GM18951 (cell line): ENCODE measurements around the gene NAA40.
A peak's percentile ranks its signal among the peaks of the same experiment; 100 is the strongest.
"Not testable (repeated sequence)": the region's sequence is repeated elsewhere in the genome, so short reads cannot be mapped to it uniquely, and the experiment has no call there.

Experiments
- POLR2A ChIP-seq: IDR thresholded peaks from 4 replicates; pipeline ENCODE4 v1.6.1; 2011; ENCODE audit warnings: mild to moderate bottlenecking; ENCODE audit not compliant: insufficient read length, insufficient read depth; ENCODE audit errors: extremely low read depth
- in situ Hi-C: fragments of 300-500 bp; cut with MboI; formaldehyde crosslinking; loops from one replicate; pipeline ENCODE4 v1.12.0; 2022; ENCODE audit warnings: low sequenced_read_pairs, mixed read lengths, inconsistent platforms; ENCODE audit not compliant: unreplicated experiment

Gene NAA40

DNA sequence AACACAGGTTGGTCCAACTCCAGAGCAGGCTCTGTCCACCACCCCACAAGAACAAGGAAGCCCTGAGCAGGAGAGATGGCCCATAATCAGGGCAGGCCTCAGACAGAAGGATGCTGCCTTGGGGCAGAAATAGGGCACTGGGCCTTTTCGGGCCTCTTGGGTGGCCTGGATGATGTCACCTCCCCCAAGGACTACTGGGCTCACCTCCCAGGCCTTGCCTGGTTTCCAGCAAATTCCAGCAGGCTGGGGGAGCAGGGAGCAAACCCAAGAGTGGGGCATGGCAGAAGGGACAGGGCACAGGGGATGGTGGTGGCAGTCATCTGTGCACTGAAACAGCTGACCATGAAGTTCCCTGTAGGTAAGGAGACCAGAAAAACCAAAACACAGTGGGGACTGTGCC, 5.3 kb upstream of the NAA40 start:
- no peak for TF ChIP-seq POLR2A
- in situ Hi-C loops, result no loop called here

- TF ChIP-seq POLR2A, result no peak
- in situ Hi-C loops, result no loop called here
These were observed 906 bp upstream of the NAA40 start for GRCh38 chr11:63937713-63938478.

DNA sequence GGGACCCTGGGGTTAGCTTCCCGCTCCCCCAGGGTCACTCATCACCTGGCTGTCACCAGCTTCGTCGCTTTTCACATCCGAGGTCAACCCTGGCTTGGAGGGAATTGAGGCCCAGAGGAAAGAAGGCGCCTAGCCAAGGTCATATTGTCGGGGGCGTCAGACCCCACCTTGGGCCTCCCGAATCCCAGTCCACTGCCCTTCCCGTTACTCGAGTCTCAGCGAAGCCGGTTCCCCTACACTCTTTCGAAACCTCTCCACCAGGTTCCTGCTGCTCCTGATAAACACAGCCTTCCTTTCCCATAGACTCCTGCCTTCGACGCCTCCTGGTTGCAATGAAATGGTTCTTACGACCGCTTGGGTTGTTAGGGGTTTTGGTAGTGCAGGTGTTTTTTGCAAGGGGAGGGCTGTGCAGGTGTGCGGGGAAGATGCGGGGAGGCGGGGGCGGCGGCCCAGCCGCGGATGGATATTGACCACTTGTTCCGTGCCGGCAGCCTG, 642 bp downstream of the NAA40 start:
- in situ Hi-C loops, result no loop called here
- TF ChIP-seq POLR2A, result no peak

GRCh38 chr11:63940786-63941185, 2.0 kb downstream of the NAA40 start:
- no peak for TF ChIP-seq POLR2A
- in situ Hi-C loops, result loop anchor here (10.0 kb wide), 1 partner anchor 106 kb away; the partner anchor contains the start of gene MARK2

DNA sequence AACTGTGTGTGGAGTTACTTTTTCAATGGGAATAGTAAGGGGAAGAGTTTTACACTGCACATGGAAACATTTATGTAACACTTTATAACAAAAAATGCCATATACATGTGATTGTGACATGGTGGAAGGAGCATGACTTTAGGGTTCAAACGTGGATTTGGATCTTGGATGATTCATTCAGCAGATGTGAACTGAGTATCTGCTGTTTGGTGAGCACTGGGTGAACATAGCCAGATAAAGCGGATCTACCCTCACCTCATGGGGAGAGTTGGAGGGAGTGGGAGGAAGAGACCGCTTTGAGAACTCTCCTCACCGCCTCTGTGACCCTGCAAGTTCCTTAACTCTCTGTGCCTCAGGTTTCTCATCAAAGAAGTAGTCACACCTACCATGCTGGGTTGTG, 3.1 kb downstream of the NAA40 start:
- TF ChIP-seq POLR2A, result no peak
- in situ Hi-C loops, result loop anchor here (10.0 kb wide), 1 partner anchor 107 kb away; the partner anchor contains the start of gene MARK2

DNA sequence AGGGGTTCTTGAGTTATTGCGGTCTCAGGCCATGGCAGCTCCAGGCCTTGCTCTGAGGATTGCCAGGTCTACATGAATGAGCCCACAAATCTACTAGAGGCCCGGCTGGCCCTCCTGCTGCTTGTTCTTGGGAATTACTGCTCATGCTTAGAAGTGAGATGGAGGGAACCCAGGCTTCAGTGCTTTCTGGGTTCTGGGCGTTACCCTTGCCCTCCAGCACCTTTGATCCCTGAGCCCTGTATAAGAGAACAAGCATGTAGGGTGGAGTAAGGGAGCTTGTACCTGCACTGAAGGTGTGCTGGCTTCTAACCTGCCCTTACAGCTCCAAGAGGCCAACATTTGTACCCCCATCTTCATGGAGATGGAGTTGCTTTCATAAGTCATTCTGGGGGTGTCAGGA, 4.0 kb downstream of the NAA40 start:
- in situ Hi-C loops, result loop anchor here (10.0 kb wide), 1 partner anchor 108 kb away; the partner anchor contains the start of gene MARK2
- no peak for TF ChIP-seq POLR2A

- in situ Hi-C loops, result loop anchor here (10.0 kb wide), 1 partner anchor 110 kb away; the partner anchor contains the start of gene MARK2
These were observed 6.2 kb downstream of the NAA40 start for GRCh38 chr11:63944987-63945386.

DNA sequence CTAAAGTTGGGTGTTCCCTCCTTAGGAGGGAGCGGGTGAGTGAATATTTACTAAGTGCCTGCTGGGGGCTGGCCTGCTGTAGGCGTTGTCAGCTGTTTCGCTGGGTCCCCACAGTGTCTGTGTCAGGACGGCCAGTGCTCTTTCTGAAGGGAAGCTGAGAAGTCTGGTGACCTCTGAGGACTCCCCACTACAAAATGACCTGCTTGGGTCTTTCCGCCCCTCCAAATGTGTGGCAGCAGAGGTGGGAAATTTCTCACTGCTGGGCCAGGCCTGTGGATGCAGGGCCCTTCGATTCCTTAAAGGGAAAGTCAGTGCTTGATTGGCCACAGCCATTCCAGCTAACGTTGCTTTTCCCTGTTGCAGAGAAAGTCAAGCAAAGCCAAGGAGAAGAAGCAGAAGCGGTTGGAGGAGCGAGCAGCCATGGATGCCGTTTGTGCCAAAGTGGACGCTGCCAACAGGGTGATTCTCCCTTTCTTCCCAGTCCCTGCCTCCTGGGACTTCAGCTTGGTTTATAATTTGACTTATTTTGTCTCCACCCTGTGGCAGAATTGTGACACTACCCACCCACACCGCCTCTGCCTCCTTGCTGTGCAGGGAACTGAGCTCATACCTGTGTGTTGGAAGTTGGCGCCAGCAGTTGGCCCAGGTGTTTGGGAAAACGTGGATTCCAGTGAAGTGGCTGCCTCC, 6.8 kb downstream of the NAA40 start:
- in situ Hi-C loops, result loop anchor here (10.0 kb wide), 1 partner anchor 111 kb away; the partner anchor contains the start of gene MARK2
- no peak for TF ChIP-seq POLR2A

More at GRCh38 chr11:63944987-63945386, 6.2 kb downstream of the NAA40 start:
- no peak for TF ChIP-seq POLR2A

DNA sequence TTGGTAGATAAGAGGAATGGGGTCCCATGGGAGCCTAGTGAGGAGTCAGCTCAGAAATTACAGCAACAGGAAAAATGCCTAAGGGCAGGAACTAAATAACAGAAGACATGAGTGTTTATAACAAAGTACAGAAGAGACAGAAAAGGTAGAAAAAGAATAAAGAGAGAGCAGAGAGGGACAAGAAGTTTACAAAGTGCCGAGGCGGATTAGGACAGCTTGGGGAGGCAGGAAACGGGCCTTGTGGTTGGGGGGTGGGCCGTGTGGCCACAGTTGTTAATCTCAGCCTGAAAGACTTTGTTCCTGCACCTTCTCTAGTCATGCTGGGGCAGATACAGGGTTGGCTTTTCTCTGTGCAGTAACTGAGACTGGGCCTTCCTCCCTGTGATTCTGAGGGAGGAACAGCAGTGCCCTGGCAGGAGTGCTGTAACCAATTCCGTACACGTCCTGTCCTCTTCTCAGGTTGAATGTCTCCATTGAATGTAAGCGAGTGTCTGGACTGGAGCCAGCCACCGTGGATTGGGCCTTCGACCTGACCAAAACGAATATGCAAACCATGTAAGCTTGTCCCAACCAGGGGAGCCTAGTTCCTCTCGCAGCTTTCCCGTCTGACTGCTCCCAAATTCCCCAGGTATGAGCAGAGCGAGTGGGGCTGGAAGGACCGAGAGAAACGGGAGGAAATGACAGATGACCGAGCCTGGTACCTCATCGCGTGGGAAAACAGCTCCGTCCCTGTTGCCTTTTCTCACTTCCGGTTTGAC, 13.2 kb downstream of the NAA40 start:
- TF ChIP-seq POLR2A, result peak; percentile 34
- in situ Hi-C loops, result no loop called here

DNA sequence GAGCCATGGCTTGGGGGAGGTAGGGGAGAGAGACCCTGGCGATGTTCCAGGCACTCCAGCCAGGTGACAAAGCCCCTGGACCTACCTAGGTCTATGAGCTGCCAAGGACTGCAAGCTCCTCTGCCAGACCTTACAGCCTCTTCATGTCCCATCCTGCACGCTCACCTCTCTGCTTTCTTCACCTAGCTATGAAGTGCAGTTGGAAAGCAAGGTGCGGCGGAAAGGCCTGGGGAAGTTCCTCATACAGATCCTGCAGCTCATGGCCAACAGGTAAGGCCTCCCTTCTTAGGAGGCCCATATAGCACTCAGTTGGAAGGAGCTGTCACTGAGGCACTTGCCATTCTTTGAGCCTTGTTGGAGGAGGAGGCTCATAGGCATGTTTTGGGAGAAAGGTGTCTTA, 13.8 kb downstream of the NAA40 start:
- in situ Hi-C loops, result no loop called here
- TF ChIP-seq POLR2A, result no peak

- no peak for TF ChIP-seq POLR2A
- in situ Hi-C loops, result no loop called here
These were observed 19.2 kb downstream of the NAA40 start for GRCh38 chr11:63958008-63958407.

- in situ Hi-C loops, result no loop called here
- no peak for TF ChIP-seq POLR2A
These were observed 23.0 kb downstream of the NAA40 start for GRCh38 chr11:63961608-63962412.

DNA sequence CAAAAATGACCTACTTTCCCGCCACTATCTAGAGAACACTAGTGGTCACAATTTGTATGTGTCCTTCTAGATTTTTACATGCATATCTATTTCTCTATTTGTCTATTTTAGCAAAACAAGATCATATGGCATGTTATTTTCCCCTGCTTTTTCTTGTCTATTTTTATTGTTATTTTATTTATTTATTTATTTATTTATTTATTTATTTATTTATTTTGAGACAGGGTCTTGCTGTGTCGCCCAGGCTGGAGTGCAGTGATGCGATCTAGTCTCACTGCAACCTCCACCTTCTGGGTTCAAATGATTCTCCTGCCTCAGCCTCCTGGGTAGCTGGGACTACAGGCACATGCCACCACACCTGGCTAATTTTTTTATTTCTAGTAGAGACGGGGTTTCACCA, 25.1 kb downstream of the NAA40 start:
- in situ Hi-C loops, result not testable (repeated sequence)
